Adrenal gland (tissue), 19 donors: ENCODE data around the gene DCBLD1. TPM values are rescaled to one million over a fixed set of nuclear protein-coding genes. Genes with fewer than 3 reads are reported as not detected.
"Not testable (repeated sequence)": the region's sequence is repeated elsewhere in the genome, so short reads cannot be mapped to it uniquely, and the experiment has no call there.

Source experiments
- DNase-seq, 7 donors: peaks; one replicate each; pipeline ENCODE4 v3.0.0-alpha.2; 2019 to 2020
- H3K27ac ChIP-seq, 5 donors: fragments of 200-600 bp; sonication (generic) in 4 of 5; 1 replicate in 3 of 5; 2 replicates in 2 of 5; pipeline versions ENCODE4 v1.5.1 to v1.8.0; 2016 to 2020; ENCODE audit warnings: mild to moderate bottlenecking in 1 of 5
- H3K27me3 ChIP-seq: fragments of 200-600 bp; 2 replicates; pipeline ENCODE4 v1.8.0; 2021
- H3K36me3 ChIP-seq, 2 donors: fragments of 200-600 bp; replicated peaks in 1 of 2; 1 replicate in 1 of 2; 2 replicates in 1 of 2; pipeline versions ENCODE4 v1.5.1 to v1.8.0; 2018 to 2022
- H3K4me1 ChIP-seq, 2 donors: fragments of 200-600 bp; replicated peaks in 1 of 2; 1 replicate in 1 of 2; 2 replicates in 1 of 2; pipeline versions ENCODE4 v1.5.1 to v1.8.0; 2018 to 2021
- H3K4me3 ChIP-seq, 4 donors: fragments of 200-600 bp; sonication (generic) in 3 of 4; one replicate each; pipeline ENCODE4 v1.5.1; 2016 to 2018
- H3K9me3 ChIP-seq, 3 donors: fragments of 200-600 bp; sonication (generic) in 1 of 3; replicated peaks in 1 of 3; 1 replicate in 2 of 3; 2 replicates in 1 of 3; pipeline versions ENCODE4 v1.5.1 to v1.8.0; 2016 to 2021
- POLR2A ChIP-seq, 2 donors: fragments of 450-650 bp; IDR thresholded peaks; one replicate each; pipeline ENCODE4 v1.6.1; 2017; ENCODE audit warnings: antibody characterized with exemption in 2 of 2, mild to moderate bottlenecking in 2 of 2, moderate library complexity in 1 of 2
- WGBS, 4 donors: extraction: QIAGEN DNeasy Blood & Tissue Kit in 2 of 4; methylation state at CpG; one replicate each; pipeline versions ENCODE4 v1.1.5 to v1.1.7; 2013 to 2017; 5-methylcytosine and 5-hydroxymethylcytosine counted together
- intact Hi-C, 2 donors: fragments of 100-400 bp; cut with DNase I; formaldehyde crosslinking; loops; one replicate each; pipeline versions ENCODE4 v1.14.1 to v1.15.0; 2022 to 2023
- long read RNA-seq, 10 donors: library from polyadenylated mRNA in 3 of 10; unstranded in 2 of 10; stranded (forward) in 1 of 10; transcript quantifications; one replicate each; pipeline ENCODE4 v2.0.0 and lab custom pipeline, GENCODE V29; 2021 to 2026
- polyA plus RNA-seq, 3 donors: library from polyadenylated mRNA; stranded (reverse); fragments of 200-250 nt in 2 of 3; fragments of 350-450 nt in 1 of 3; fragmentation: Illumina TruSeq in 1 of 3; extraction: RNeasy Lipid Tissue Mini Kit (QIAGEN cat#74804) in 1 of 3; gene quantifications; one replicate each; pipeline ENCODE4 v1.2.3, GENCODE V29; 2013 to 2014
- total RNA-seq, 9 donors: library from RNA; depleted of rRNA in 4 of 9; stranded (reverse); fragments of >200 nt in 4 of 9; fragments of 120-200 nt in 1 of 9; fragmentation: NEBNext Ultra II Directional in 1 of 9; extraction: Animal tissue kit (Norgen Biotek cat#: 25700) in 1 of 9; gene quantifications; one replicate each; pipeline versions ENCODE4 v1.1.0 to v1.2.4, GENCODE V29; 2013 to 2023
- TF ChIP-seq, protein P1 (sequence below), 6 experiments: fragments of 450-650 bp in 4 of 6; fragments of 200-600 bp in 2 of 6; sonication (generic) in 1 of 6; IDR thresholded peaks; 1 replicate in 5 of 6; 2 replicates in 1 of 6; pipeline versions ENCODE4 v1.5.1 to v1.8.0; 2016 to 2021; ENCODE audit warnings: antibody characterized with exemption in 6 of 6, mild to moderate bottlenecking in 2 of 6, moderate library complexity in 1 of 6
- donor health status: healthy with polysubstance abuse.
- donor health status: Bipolar disorder and iron deficiency.
- donor health status: DM: yes; HTN: yes; CAD: no.
- donor health status: DM: no; HTN: no; CAD: no.
- donor health status: DM: no; HTN: no; CAD: no.
- donor health status: DM: yes; HTN: yes; CAD: no.

Gene DCBLD1
- total RNA-seq (10 to 100 TPM in 3 of 9 donors, 1 to 10 TPM in 6; 4.7 to 17.1 (median 7.3) TPM), polyA plus RNA-seq (1 to 10 TPM; 4.2 to 6.9 (median 5.5) TPM)
- long read RNA-seq, donor 1, result 0 reads
- long read RNA-seq, donor 2, partial matches to known transcripts, result 30 of 30 reads
- long read RNA-seq, donor 2, other reads (novel, unspliced or antisense), result 0 of 30 reads
- long read RNA-seq, donor 3, result 0 reads
- long read RNA-seq, donor 4, partial matches to known transcripts, result 1 of 4 reads
- long read RNA-seq, donor 4, other reads (novel, unspliced or antisense), result 3 of 4 reads
- long read RNA-seq, donor 5, transcript DCBLD1-202 (15 exons, 3,626 nt), result major isoform, 10 of 23 reads
- long read RNA-seq, donor 5, partial matches to known transcripts, result 2 of 23 reads
- long read RNA-seq, donor 5, other reads (novel, unspliced or antisense), result 9 of 23 reads
- long read RNA-seq, donor 6, partial matches to known transcripts, result 0 of 2 reads
- long read RNA-seq, donor 6, other reads (novel, unspliced or antisense), result 2 of 2 reads
- long read RNA-seq, donor 7, result 0 reads
- long read RNA-seq, donor 8, partial matches to known transcripts, result 47 of 50 reads
- long read RNA-seq, donor 8, other reads (novel, unspliced or antisense), result 0 of 50 reads
- long read RNA-seq, donor 9, partial matches to known transcripts, result 34 of 34 reads
- long read RNA-seq, donor 9, other reads (novel, unspliced or antisense), result 0 of 34 reads
- long read RNA-seq, donor 10, result 0 reads

- 0 to 2% (median 1%) methylated on average over 34 to 96 of the region's 96 CpGs for WGBS, 4 donors
- peak; percentile 76 to 80 (median 79) for DNase-seq
- TF ChIP-seq POLR2A (IDR thresholded peaks at IDR 0.05), result peak; percentile 34 to 75
- TF ChIP-seq, protein P1, sequence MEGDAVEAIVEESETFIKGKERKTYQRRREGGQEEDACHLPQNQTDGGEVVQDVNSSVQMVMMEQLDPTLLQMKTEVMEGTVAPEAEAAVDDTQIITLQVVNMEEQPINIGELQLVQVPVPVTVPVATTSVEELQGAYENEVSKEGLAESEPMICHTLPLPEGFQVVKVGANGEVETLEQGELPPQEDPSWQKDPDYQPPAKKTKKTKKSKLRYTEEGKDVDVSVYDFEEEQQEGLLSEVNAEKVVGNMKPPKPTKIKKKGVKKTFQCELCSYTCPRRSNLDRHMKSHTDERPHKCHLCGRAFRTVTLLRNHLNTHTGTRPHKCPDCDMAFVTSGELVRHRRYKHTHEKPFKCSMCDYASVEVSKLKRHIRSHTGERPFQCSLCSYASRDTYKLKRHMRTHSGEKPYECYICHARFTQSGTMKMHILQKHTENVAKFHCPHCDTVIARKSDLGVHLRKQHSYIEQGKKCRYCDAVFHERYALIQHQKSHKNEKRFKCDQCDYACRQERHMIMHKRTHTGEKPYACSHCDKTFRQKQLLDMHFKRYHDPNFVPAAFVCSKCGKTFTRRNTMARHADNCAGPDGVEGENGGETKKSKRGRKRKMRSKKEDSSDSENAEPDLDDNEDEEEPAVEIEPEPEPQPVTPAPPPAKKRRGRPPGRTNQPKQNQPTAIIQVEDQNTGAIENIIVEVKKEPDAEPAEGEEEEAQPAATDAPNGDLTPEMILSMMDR (IDR thresholded peaks at IDR 0.05), result no peak
- H3K9me3 ChIP-seq, result no peaks in the 10 kb centered on the region
- H3K27me3 ChIP-seq, result no peaks in the 10 kb centered on the region
- H3K36me3 ChIP-seq, result no peaks in the 10 kb centered on the region
- H3K4me3 ChIP-seq, result peak within 1 kb of the TSS; percentile 49 to 86 (median 60)
- intact Hi-C loops, result no loop called here
- peaks cover 0 to 19% of the 10 kb centered on the region in 2 donors for H3K4me1 ChIP-seq
- H3K27ac ChIP-seq, result peak within 1 kb of the TSS; percentile 57 to 91 (median 84)
Observed at GRCh38 chr6:117482240-117483003, at the start of gene DCBLD1. DCBLD1 (plus strand) TSS chr6:117482674; CDS start chr6:117482782, 108 bp downstream.

DNA sequence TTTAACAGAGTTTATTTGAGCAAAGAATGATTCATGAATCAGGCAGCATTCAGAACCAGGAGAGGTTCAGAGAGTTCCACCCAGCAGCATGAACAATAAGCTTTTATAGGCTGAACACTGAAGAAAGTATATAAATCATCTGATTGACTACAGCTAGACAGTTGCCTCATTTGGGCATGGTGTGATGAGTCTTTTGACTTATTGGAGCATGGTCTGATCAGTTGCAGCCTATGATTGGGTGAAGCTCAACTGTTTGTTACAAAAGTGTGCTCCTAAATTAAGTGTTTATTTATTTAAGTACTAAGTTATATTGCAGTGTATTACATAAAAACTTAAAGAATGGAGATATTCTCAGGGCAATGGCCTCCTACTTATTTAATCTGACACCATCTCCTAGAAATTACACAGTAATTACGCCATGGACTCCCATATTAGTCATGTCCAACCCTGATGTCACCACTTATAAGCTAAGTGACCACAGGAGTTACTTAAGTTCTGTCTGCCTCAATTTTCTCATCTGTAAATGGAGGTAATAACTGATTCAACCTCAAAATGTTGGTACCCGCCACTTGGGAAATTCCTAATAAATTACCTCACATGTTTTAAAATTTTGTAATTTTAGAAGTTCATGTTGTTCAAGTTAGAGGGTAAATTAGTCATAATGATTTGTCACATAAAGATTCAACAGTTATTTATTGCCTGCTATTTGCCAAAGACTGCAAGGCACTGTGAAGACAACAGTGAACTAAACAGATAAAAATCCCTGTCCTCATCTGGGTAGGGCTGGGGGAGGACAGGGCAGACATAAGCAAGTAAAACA, 41.6 kb upstream of the DCBLD1 start:
- no peak overlapping the region for H3K27ac ChIP-seq
- H3K9me3 ChIP-seq, result no peaks in the 10 kb centered on the region
- H3K4me3 ChIP-seq, result no peak overlapping the region
- no peaks in the 10 kb centered on the region for H3K36me3 ChIP-seq
- H3K4me1 ChIP-seq, result no peaks in the 10 kb centered on the region
- TF ChIP-seq, protein P1 (IDR thresholded peaks at IDR 0.05), result no peak
- no peaks in the 10 kb centered on the region for H3K27me3 ChIP-seq
- no peak for DNase-seq
- intact Hi-C loops, result no loop called here
- 52 to 68% (median 57%) methylated on average over 2 of the region's 2 CpGs for WGBS, 4 donors

DNA sequence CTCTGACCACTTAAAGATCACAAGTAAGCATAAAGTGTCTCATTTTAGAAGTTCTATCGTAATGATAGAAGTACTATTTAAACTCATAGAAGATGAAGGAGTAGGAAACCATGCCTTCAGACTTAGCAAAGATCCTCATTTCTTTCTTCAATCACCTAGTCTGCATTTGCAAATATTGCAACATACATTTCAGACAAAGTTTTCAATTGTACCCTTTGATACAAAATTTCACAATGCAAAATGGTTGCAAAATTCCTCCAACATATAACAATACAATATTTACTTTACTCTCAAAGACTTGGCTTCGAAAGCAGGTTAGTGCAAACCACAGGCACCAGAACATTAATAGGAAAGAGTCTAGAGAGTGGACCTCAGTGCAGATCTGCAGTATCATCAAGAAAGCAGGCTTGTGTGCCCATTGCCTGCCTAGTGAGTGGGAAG, 40.6 kb upstream of the DCBLD1 start:
- 63 to 79% (median 72%) methylated on average over 2 of the region's 2 CpGs for WGBS, 4 donors
- no peaks in the 10 kb centered on the region for H3K27me3 ChIP-seq
- no peaks in the 10 kb centered on the region for H3K4me1 ChIP-seq
- H3K4me3 ChIP-seq, result no peak overlapping the region
- DNase-seq, result no peak
- H3K27ac ChIP-seq, result no peak overlapping the region
- intact Hi-C loops, result no loop called here
- TF ChIP-seq POLR2A (IDR thresholded peaks at IDR 0.05), result no peak
- TF ChIP-seq, protein P1 (IDR thresholded peaks at IDR 0.05), result no peak
- no peaks in the 10 kb centered on the region for H3K36me3 ChIP-seq
- H3K9me3 ChIP-seq, result no peaks in the 10 kb centered on the region

DNA sequence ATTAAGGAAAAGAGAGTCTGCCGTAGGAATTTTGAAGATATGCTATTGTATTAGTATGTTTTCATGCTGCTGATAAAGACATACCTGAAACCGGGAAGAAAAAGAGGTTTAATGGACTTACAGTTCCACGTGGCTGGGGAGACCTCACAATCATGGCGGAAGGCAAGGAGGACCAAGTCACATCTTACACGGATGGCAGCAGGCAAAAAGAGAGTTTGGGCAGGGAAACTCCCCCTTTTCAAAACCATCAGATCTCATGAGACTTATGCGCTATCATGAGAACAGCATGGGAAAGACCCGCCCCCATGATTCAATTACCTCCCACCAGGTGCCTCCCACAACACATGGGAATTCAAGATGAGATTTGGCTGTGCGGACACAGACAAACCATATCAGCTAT, 40.2 kb upstream of the DCBLD1 start:
- WGBS, 4 donors, result 79 to 87% (median 83%) methylated on average over 8 of the region's 8 CpGs
- H3K27me3 ChIP-seq, intact Hi-C loops, H3K36me3 ChIP-seq, DNase-seq, H3K27ac ChIP-seq, H3K4me3 ChIP-seq, H3K9me3 ChIP-seq, H3K4me1 ChIP-seq: not testable (repeated sequence)
